ENCODE data around the gene KIAA0232. TPM values are rescaled to one million over a fixed set of nuclear protein-coding genes. Genes with fewer than 3 reads are reported as not detected.

The KIAA0232 gene
- total and polyA plus RNA-seq, 9 of the 15 experiments (the other 6 are each of a cell fraction or from before 2014, with no cell fraction given), result 3.5 to 17.4 (median 13.0) TPM

GRCh38 chr4:6783111-6783981, 819 bp downstream of the KIAA0232 start (continued):
- TF ChIP-seq PKNOX1 (IDR thresholded peaks at IDR 0.05) (peak; percentile 93), NELFE (IDR thresholded peaks at IDR 0.05; ENCODE audit: insufficient read depth, insufficient read length) (no peak), NBN (IDR thresholded peaks at IDR 0.05; ENCODE audit: low read depth) (no peak), REST (IDR thresholded peaks at IDR 0.05; ENCODE audit: borderline replicate concordance) (peak; percentile 54; the same call in 1 of the 2 replicates), REST (CRISPR knock-in tag; IDR thresholded peaks at IDR 0.05; ENCODE audit: low read depth) (0 out of 2 replicates have a peak, but pooled peaks have one; percentile 30), PBX2 (CRISPR knock-in tag; IDR thresholded peaks at IDR 0.05; ENCODE audit: low read depth) (peak; percentile 63), PBX2 (tag; conservative IDR thresholded peaks at IDR 0.05; ENCODE audit: low read depth) (peak; percentile 31; the same call in 1 of the 2 replicates), ZNF518B (CRISPR knock-in tag; IDR thresholded peaks at IDR 0.05) (no peak), FIP1L1 (IDR thresholded peaks at IDR 0.05; ENCODE audit: low read depth, low read length, poor library complexity, severe bottlenecking) (peak; percentile 83), RBM25 (IDR thresholded peaks at IDR 0.05; ENCODE audit: low read depth, low read length, severe bottlenecking) (peak; percentile 71)

Data from K562 (cell line).